H1 (cell line): ENCODE measurements around the gene FBXO46. TPM values are rescaled to one million over a fixed set of nuclear protein-coding genes. Genes with fewer than 3 reads are reported as not detected.
A peak's percentile ranks its signal among the peaks of the same experiment; 100 is the strongest.

Source experiments
- ASH2L ChIP-seq: fragments of 200-600, 300-600 bp; sonication (generic); IDR thresholded peaks from one replicate; pipeline ENCODE4 v1.7.1; 2017; ENCODE audit warnings: low read length
- ATF3 ChIP-seq: IDR thresholded peaks from 2 replicates; pipeline ENCODE4 v1.6.1; 2011; ENCODE audit warnings: low read depth, mild to moderate bottlenecking, low read length; ENCODE audit not compliant: insufficient read depth
- BCL11A ChIP-seq, 2 experiments: IDR thresholded peaks; one replicate each; pipeline ENCODE4 v1.6.1; 2011; ENCODE audit warnings: low read depth in 2 of 2, low read length in 2 of 2, mild to moderate bottlenecking in 2 of 2
- BRCA1 ChIP-seq: IDR thresholded peaks from 2 replicates; pipeline ENCODE4 v1.6.1; 2012; ENCODE audit warnings: low read depth, low read length, improper control_type of control experiment
- CBX8 ChIP-seq: fragments of 300-800, 300-1000 bp; sonication (generic); IDR thresholded peaks from 2 replicates; pipeline ENCODE4 v1.7.1; 2016; ENCODE audit warnings: low read depth, low read length, borderline replicate concordance
- CHD2 ChIP-seq: IDR thresholded peaks from 2 replicates; pipeline ENCODE4 v1.6.1; 2012; ENCODE audit warnings: low read length, improper control_type of control experiment
- CTBP2 ChIP-seq: IDR thresholded peaks from 2 replicates; pipeline ENCODE4 v1.7.0; 2011; ENCODE audit warnings: borderline replicate concordance, mild to moderate bottlenecking, moderate library complexity, mixed read lengths, low read length; ENCODE audit not compliant: insufficient read depth, insufficient read length
- EGR1 ChIP-seq: IDR thresholded peaks from 2 replicates; pipeline ENCODE4 v1.6.1; 2011; ENCODE audit warnings: low read depth, low read length, borderline replicate concordance
- KDM5A ChIP-seq: fragments of 200-600 bp; IDR thresholded peaks from 2 replicates; pipeline ENCODE4 v1.7.1; 2012; ENCODE audit warnings: mild to moderate bottlenecking, low read length, inconsistent platforms, mixed read lengths
- MAX ChIP-seq: IDR thresholded peaks from 2 replicates; pipeline ENCODE4 v1.6.1; 2012; ENCODE audit warnings: inconsistent platforms
- NRF1 ChIP-seq: IDR thresholded peaks from 2 replicates; pipeline ENCODE4 v1.6.1; 2011; ENCODE audit warnings: mild to moderate bottlenecking, low read depth, low read length, improper control_type of control experiment
- PHF8 ChIP-seq: fragments of 200-600 bp; sonication (generic); conservative IDR thresholded peaks from 2 replicates; pipeline ENCODE4 v1.7.1; 2012; ENCODE audit warnings: low read depth, mild to moderate bottlenecking, inconsistent platforms, low read length, moderate library complexity
- POLR2AphosphoS5 ChIP-seq: IDR thresholded peaks from 2 replicates; pipeline ENCODE4 v1.6.1; 2011; ENCODE audit warnings: low read depth, low read length
- POU5F1 ChIP-seq: IDR thresholded peaks from 2 replicates; pipeline ENCODE4 v1.6.1; 2011; ENCODE audit warnings: low read depth, mild to moderate bottlenecking, low read length, moderate library complexity
- RBBP5 ChIP-seq: IDR thresholded peaks from 2 replicates; pipeline ENCODE4 v1.7.1; 2012; ENCODE audit warnings: low read depth, mild to moderate bottlenecking, inconsistent platforms, low read length, moderate library complexity, borderline replicate concordance
- SP1 ChIP-seq: IDR thresholded peaks from 2 replicates; pipeline ENCODE4 v1.6.1; 2011; ENCODE audit warnings: low read depth, low read length
- SRF ChIP-seq: IDR thresholded peaks from 2 replicates; pipeline ENCODE4 v1.6.1; 2011; ENCODE audit warnings: mild to moderate bottlenecking, low read depth, low read length, moderate library complexity
- TAF7 ChIP-seq: optimal IDR thresholded peaks from 2 replicates; pipeline ENCODE3; 2011; ENCODE audit warnings: low read depth, mild to moderate bottlenecking, inconsistent platforms, low read length, moderate library complexity, borderline replicate concordance
- TBP ChIP-seq: IDR thresholded peaks from 2 replicates; pipeline ENCODE4 v1.6.1; 2011; ENCODE audit warnings: low read depth, low read length, improper control_type of control experiment
- USF2 ChIP-seq: IDR thresholded peaks from 2 replicates; pipeline ENCODE4 v1.6.1; 2011; ENCODE audit warnings: low read length, improper control_type of control experiment
- polyA plus RNA-seq, 7 experiments: library from polyadenylated mRNA; depleted of rRNA in 3 of 7; stranded (reverse) in 5 of 7; unstranded in 2 of 7; fragments of >200 nt in 5 of 7; fragments of 200-250 nt in 2 of 7; gene quantifications; 1 replicate in 5 of 7; 2 replicates in 1 of 7; 4 replicates in 1 of 7; pipeline versions ENCODE4 v1.2.1 to v1.2.3, GENCODE V29; 2011 to 2013; ENCODE audit warnings: missing spikeins in 2 of 7, mixed read lengths in 2 of 7
- total RNA-seq: library from RNA; stranded (reverse); fragmentation: NEBNext Ultra II Directional; extraction: Animal tissue kit (Norgen Biotek cat#: 25700); gene quantifications from 2 replicates; pipeline ENCODE4 v1.2.1, GENCODE V29; 2021

FBXO46 gene
- total and polyA plus RNA-seq, 2 of the 8 experiments (the other 6 are each of a cell fraction or from before 2014, with no cell fraction given): 11.2 to 38.9 TPM

- TF ChIP-seq NRF1: peak; percentile 80
- TF ChIP-seq SRF: no peak; the same call in 1 of the 2 replicates
- TF ChIP-seq ASH2L: peak; percentile 67
- TF ChIP-seq BCL11A (IDR thresholded peaks at IDR 0.05; ENCODE audit: low read depth in 2 of 2, low read length in 2 of 2): no peak
- TF ChIP-seq TBP: peak; percentile 84
- peak; percentile 64; the same call in 1 of the 2 replicates for TF ChIP-seq POLR2AphosphoS5
- TF ChIP-seq CBX8: no peak
- peak; percentile 13; the same call in 1 of the 2 replicates for TF ChIP-seq SP1
- peak; percentile 76 for TF ChIP-seq CHD2
- no peak for TF ChIP-seq BRCA1
- no peak for TF ChIP-seq EGR1
- no peak for TF ChIP-seq KDM5A
- TF ChIP-seq PHF8: peak; percentile 76; the same call in 1 of the 2 replicates
- TF ChIP-seq RBBP5: no peak
- 0 out of 2 replicates have a peak, but pooled peaks have one; percentile 6 for TF ChIP-seq MAX
- no peak for TF ChIP-seq ATF3
- no peak for TF ChIP-seq CTBP2
- TF ChIP-seq USF2: no peak
- TF ChIP-seq TAF7: no peak
- TF ChIP-seq POU5F1: no peak
Observed at GRCh38 chr19:45730368-45731288, at the start of gene FBXO46 (continued).
